ENCODE results near the gene CSF3R.

DNA sequence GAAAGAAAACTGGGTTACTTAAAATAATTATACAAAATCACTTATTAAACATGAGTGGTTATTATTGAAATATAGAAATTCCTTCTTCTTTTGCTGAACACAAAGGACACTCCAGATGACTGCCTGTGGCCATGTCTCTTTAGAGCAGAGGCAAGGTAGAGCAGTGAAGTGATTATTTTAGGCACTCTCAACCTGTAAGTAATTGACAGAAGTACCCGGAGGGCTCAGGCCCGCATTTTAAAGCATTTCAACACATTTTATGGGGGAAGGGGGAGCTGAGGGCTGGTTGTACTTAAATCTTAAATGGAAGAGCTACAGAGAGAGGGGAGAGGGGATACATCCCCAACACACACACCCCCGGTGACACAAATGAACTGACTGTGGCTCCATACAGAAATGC is 42.7 kb downstream of the CSF3R start:
- no peak for TF ChIP-seq CTCF (IDR thresholded peaks at IDR 0.05)
- TF ChIP-seq POLR2A (IDR thresholded peaks at IDR 0.05): no peak
